OCI-LY1 (cell line): ENCODE results near the gene USP25.

ENCODE experiments used
- H2AFZ ChIP-seq: fragments of 200-600 bp; sonication (generic), shearing (Covaris generic); 2 replicates; pipeline ENCODE4 v1.6.0; 2014; ENCODE audit warnings: antibody characterized with exemption, mild to moderate bottlenecking, low read length
- H3F3A ChIP-seq: fragments of 200-600 bp; sonication (generic), shearing (Covaris generic); 2 replicates; pipeline ENCODE4 v1.6.0; 2014; ENCODE audit warnings: mild to moderate bottlenecking, antibody characterized with exemption, low read length, moderate library complexity; ENCODE audit not compliant: insufficient read depth
- H3K27ac ChIP-seq: fragments of 200-600 bp; sonication (generic); 2 replicates; pipeline ENCODE4 v1.5.1; 2014; ENCODE audit warnings: low read length, mixed run types, mild to moderate bottlenecking, low read depth; ENCODE audit not compliant: poor library complexity, severe bottlenecking
- H3K27me3 ChIP-seq: fragments of 200-600 bp; sonication (generic); 2 replicates; pipeline ENCODE4 v1.6.0; 2014; ENCODE audit warnings: antibody characterized with exemption, mild to moderate bottlenecking, low read length, moderate library complexity; ENCODE audit not compliant: insufficient read depth
- H3K36me3 ChIP-seq: fragments of 200-600 bp; sonication (generic); 2 replicates; pipeline ENCODE4 v1.6.1; 2014; ENCODE audit warnings: mild to moderate bottlenecking, antibody characterized with exemption, low read length, moderate library complexity, mixed read lengths; ENCODE audit not compliant: insufficient read depth
- H3K4me1 ChIP-seq: fragments of 200-600 bp; sonication (generic); 2 replicates; pipeline ENCODE4 v1.5.1; 2014; ENCODE audit warnings: mild to moderate bottlenecking, low read length, moderate library complexity; ENCODE audit not compliant: insufficient read depth, severe bottlenecking
- H3K4me2 ChIP-seq: fragments of 200-600 bp; sonication (generic), shearing (Covaris generic); 2 replicates; pipeline ENCODE4 v1.6.1; 2014; ENCODE audit warnings: low read length
- H3K4me3 ChIP-seq: fragments of 200-600 bp; sonication (generic); 2 replicates; pipeline ENCODE4 v1.5.1; 2014; ENCODE audit warnings: low read length, low read depth, mild to moderate bottlenecking, mixed read lengths; ENCODE audit not compliant: poor library complexity, severe bottlenecking
- H3K79me2 ChIP-seq: fragments of 200-600 bp; shearing (Covaris generic); 2 replicates; pipeline ENCODE4 v1.6.1; 2016; ENCODE audit warnings: mixed run types, low read length, mixed read lengths; ENCODE audit not compliant: insufficient read depth
- H3K9ac ChIP-seq: fragments of 200-600 bp; sonication (generic), shearing (Covaris generic); 2 replicates; pipeline ENCODE4 v1.6.1; 2014; ENCODE audit warnings: mild to moderate bottlenecking, low read length, mixed read lengths
- H3K9me2 ChIP-seq: fragments of 200-600 bp; sonication (generic), shearing (Covaris generic); 2 replicates; pipeline ENCODE4 v1.6.1; 2014; ENCODE audit warnings: low read depth, mild to moderate bottlenecking, low read length, mixed read lengths
- H3K9me3 ChIP-seq: fragments of 200-600 bp; shearing (Covaris generic); 2 replicates; pipeline ENCODE4 v1.6.1; 2014; ENCODE audit warnings: low read length, mixed read lengths
- H4K20me1 ChIP-seq: fragments of 200-600 bp; sonication (generic), shearing (Covaris generic); 2 replicates; pipeline ENCODE4 v1.6.0; 2016; ENCODE audit warnings: mild to moderate bottlenecking, low read length; ENCODE audit not compliant: insufficient read depth
- CTCF ChIP-seq: fragments of 200-600 bp; sonication (generic), shearing (Covaris generic); IDR thresholded peaks from 2 replicates; pipeline ENCODE4 v1.5.1; 2017; ENCODE audit warnings: mild to moderate bottlenecking, antibody characterized with exemption, low read length, moderate library complexity, mixed read lengths
- EZH2 ChIP-seq: fragments of 200-600 bp; sonication (generic), shearing (Covaris generic); IDR thresholded peaks from 2 replicates; pipeline ENCODE4 v1.8.0; 2017; ENCODE audit warnings: borderline replicate concordance, mixed run types, mild to moderate bottlenecking, antibody characterized with exemption, low read length, moderate library complexity, mixed read lengths

USP25 gene

GRCh38 chr21:15826908-15827601 lies 97.3 kb downstream of the USP25 start:
- Histone ChIP-seq H3K27me3 (no peaks in the 10 kb centered on the region), H3K4me3 (no peak overlapping the region), H2AFZ (no peak overlapping the region), H3K9ac (no peak overlapping the region), H3K9me2 (no peaks in the 10 kb centered on the region), H3K36me3 (peaks cover 38% of the 10 kb centered on the region; the same call in 1 of the 2 replicates), H3K79me2 (no peaks in the 10 kb centered on the region), H4K20me1 (no peaks in the 10 kb centered on the region), H3F3A (no peaks in the 10 kb centered on the region), H3K4me1 (peaks cover 10% of the 10 kb centered on the region), H3K4me2 (no peak overlapping the region), H3K27ac (no peak overlapping the region), H3K9me3 (no peaks in the 10 kb centered on the region)
- TF ChIP-seq EZH2 (no peak), CTCF (no peak)

GRCh38 chr21:15831497-15831896 lies 101.7 kb downstream of the USP25 start:
- H3K9me2 ChIP-seq: no peaks in the 10 kb centered on the region
- no peak overlapping the region for H3K27ac ChIP-seq
- H3K9me3 ChIP-seq: no peaks in the 10 kb centered on the region
- TF ChIP-seq EZH2: no peak
- no peak for TF ChIP-seq CTCF
- no peak overlapping the region for H3K4me3 ChIP-seq
- no peaks in the 10 kb centered on the region for H4K20me1 ChIP-seq
- no peaks in the 10 kb centered on the region for H3F3A ChIP-seq
- H3K79me2 ChIP-seq: no peaks in the 10 kb centered on the region
- peaks cover 61% of the 10 kb centered on the region; the same call in 1 of the 2 replicates for H3K36me3 ChIP-seq
- no peak overlapping the region for H2AFZ ChIP-seq
- H3K9ac ChIP-seq: no peak overlapping the region
- H3K4me1 ChIP-seq: no peaks in the 10 kb centered on the region
- no peaks in the 10 kb centered on the region for H3K27me3 ChIP-seq
- no peak overlapping the region for H3K4me2 ChIP-seq

- TF ChIP-seq EZH2 (no peak), CTCF (no peak)
- Histone ChIP-seq H3K4me1 (no peaks in the 10 kb centered on the region), H4K20me1 (no peaks in the 10 kb centered on the region), H3K27me3 (no peaks in the 10 kb centered on the region), H3K27ac (no peak overlapping the region), H3K9me3 (no peaks in the 10 kb centered on the region), H3K4me2 (no peak overlapping the region), H3F3A (no peaks in the 10 kb centered on the region), H3K9ac (no peak overlapping the region), H3K79me2 (no peaks in the 10 kb centered on the region), H3K36me3 (peaks cover 47% of the 10 kb centered on the region; the same call in 1 of the 2 replicates), H3K9me2 (no peaks in the 10 kb centered on the region), H3K4me3 (no peak overlapping the region), H2AFZ (no peak overlapping the region)
Measured at GRCh38 chr21:15837645-15838044, 107.9 kb downstream of the USP25 start.
